ENCODE measurements around the gene PDP2. TPM values are rescaled to one million over a fixed set of nuclear protein-coding genes. Genes with fewer than 3 reads are reported as not detected.

PDP2 gene
- total RNA-seq, 1 experiment from 2014 or later = 44.4 TPM

- H3K4me3 ChIP-seq (ENCODE audit: low read depth, low read length) = no peak overlapping the region
- DNase-seq = no peak
- peak overlapping the region; percentile 69 for H3K27ac Mint-ChIP-seq (ENCODE audit: unreplicated experiment)
- peaks cover 61% of the 10 kb centered on the region for H3K4me1 ChIP-seq
- H3K27me3 Mint-ChIP-seq (ENCODE audit: insufficient read depth, unreplicated experiment) = no peaks in the 10 kb centered on the region
- no peaks in the 10 kb centered on the region for H3K9me3 ChIP-seq
- intact Hi-C loops (cut with micrococcal nuclease; ENCODE audit: unreplicated experiment) = no loop called here
- CTCF ChIA-PET = interaction anchor here (0.6 kb wide), 1 partner anchor 31 kb away, joined by 9 read pairs; no protein-coding TSS in a partner anchor
- H3K36me3 ChIP-seq (ENCODE audit: control insufficient read depth, insufficient read depth, low read length) = no peaks in the 10 kb centered on the region
- TF ChIP-seq, protein P1, sequence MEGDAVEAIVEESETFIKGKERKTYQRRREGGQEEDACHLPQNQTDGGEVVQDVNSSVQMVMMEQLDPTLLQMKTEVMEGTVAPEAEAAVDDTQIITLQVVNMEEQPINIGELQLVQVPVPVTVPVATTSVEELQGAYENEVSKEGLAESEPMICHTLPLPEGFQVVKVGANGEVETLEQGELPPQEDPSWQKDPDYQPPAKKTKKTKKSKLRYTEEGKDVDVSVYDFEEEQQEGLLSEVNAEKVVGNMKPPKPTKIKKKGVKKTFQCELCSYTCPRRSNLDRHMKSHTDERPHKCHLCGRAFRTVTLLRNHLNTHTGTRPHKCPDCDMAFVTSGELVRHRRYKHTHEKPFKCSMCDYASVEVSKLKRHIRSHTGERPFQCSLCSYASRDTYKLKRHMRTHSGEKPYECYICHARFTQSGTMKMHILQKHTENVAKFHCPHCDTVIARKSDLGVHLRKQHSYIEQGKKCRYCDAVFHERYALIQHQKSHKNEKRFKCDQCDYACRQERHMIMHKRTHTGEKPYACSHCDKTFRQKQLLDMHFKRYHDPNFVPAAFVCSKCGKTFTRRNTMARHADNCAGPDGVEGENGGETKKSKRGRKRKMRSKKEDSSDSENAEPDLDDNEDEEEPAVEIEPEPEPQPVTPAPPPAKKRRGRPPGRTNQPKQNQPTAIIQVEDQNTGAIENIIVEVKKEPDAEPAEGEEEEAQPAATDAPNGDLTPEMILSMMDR (IDR thresholded peaks at IDR 0.05; ENCODE audit: insufficient read depth in 1 of 2, low read depth in 1 of 2, low read length in 1 of 2, severe bottlenecking in 1 of 2, unreplicated experiment in 1 of 2) = no peak
- H3K4me1 Mint-ChIP-seq (ENCODE audit: low read depth, unreplicated experiment) = peaks cover 33% of the 10 kb centered on the region
- no peak overlapping the region for H3K4me3 Mint-ChIP-seq (ENCODE audit: unreplicated experiment)
- no TSS peak for BruUV-seq (replicated peaks)
- no peaks in the 10 kb centered on the region for H3K27me3 ChIP-seq (replicated peaks; ENCODE audit: control insufficient read depth, insufficient read depth, low read length)
- H3K36me3 Mint-ChIP-seq (ENCODE audit: insufficient read depth, unreplicated experiment) = no peaks in the 10 kb centered on the region
- POLR2A ChIA-PET = interaction anchor here (0.5 kb wide), 1 partner anchor 43 kb away, joined by 3 read pairs; no protein-coding TSS in a partner anchor
- no peaks in the 10 kb centered on the region for H3K9me3 Mint-ChIP-seq (ENCODE audit: unreplicated experiment)
These were observed 19.1 kb downstream of the PDP2 start for GRCh38 chr16:66899310-66899944.

- Mint-ChIP-seq H3K27ac (ENCODE audit: unreplicated experiment) (peak overlapping the region; percentile 69), H3K27me3 (ENCODE audit: insufficient read depth, unreplicated experiment) (no peaks in the 10 kb centered on the region)
- POLR2A ChIA-PET = interaction anchor here (0.5 kb wide), 1 partner anchor 42 kb away, joined by 3 read pairs; no protein-coding TSS in a partner anchor
These were observed 19.8 kb downstream of the PDP2 start for GRCh38 chr16:66899945-66900710.

More at GRCh38 chr16:66899945-66900710, 19.8 kb downstream of the PDP2 start:
- Histone ChIP-seq H3K9me3 (no peaks in the 10 kb centered on the region), H3K4me1 (peaks cover 68% of the 10 kb centered on the region), H3K27me3 (replicated peaks; ENCODE audit: control insufficient read depth, insufficient read depth, low read length) (no peaks in the 10 kb centered on the region), H3K4me3 (ENCODE audit: low read depth, low read length) (no peak overlapping the region), H3K36me3 (ENCODE audit: control insufficient read depth, insufficient read depth, low read length) (no peaks in the 10 kb centered on the region)
- Mint-ChIP-seq H3K9me3 (ENCODE audit: unreplicated experiment) (no peaks in the 10 kb centered on the region), H3K4me1 (ENCODE audit: low read depth, unreplicated experiment) (peaks cover 38% of the 10 kb centered on the region), H3K36me3 (ENCODE audit: insufficient read depth, unreplicated experiment) (no peaks in the 10 kb centered on the region), H3K4me3 (ENCODE audit: unreplicated experiment) (no peak overlapping the region)
- TF ChIP-seq, protein P1 (IDR thresholded peaks at IDR 0.05; ENCODE audit: insufficient read depth in 1 of 2, low read depth in 1 of 2, low read length in 1 of 2, severe bottlenecking in 1 of 2, unreplicated experiment in 1 of 2) = no peak
- BruUV-seq (replicated peaks) = no TSS peak
- peak; percentile 75 to 84 for DNase-seq
- CTCF ChIA-PET = interaction anchor here (0.6 kb wide), 2 partner anchors 32 to 47 kb away, joined by 3 to 9 read pairs; no protein-coding TSS in a partner anchor
- intact Hi-C loops (cut with micrococcal nuclease; ENCODE audit: unreplicated experiment) = no loop called here

Data from Caco-2 (cell line).